H1 (cell line): ENCODE data around the gene ZNF77. TPM values are rescaled to one million over a fixed set of nuclear protein-coding genes. Genes with fewer than 3 reads are reported as not detected.
A peak's percentile ranks its signal among the peaks of the same experiment; 100 is the strongest.

ENCODE experiments used
- ASH2L ChIP-seq: fragments of 200-600, 300-600 bp; sonication (generic); IDR thresholded peaks from one replicate; pipeline ENCODE4 v1.7.1; 2017; ENCODE audit warnings: low read length
- ATF3 ChIP-seq: IDR thresholded peaks from 2 replicates; pipeline ENCODE4 v1.6.1; 2011; ENCODE audit warnings: low read depth, mild to moderate bottlenecking, low read length; ENCODE audit not compliant: insufficient read depth
- CEBPB ChIP-seq: IDR thresholded peaks from 2 replicates; pipeline ENCODE4 v1.6.1; 2012; ENCODE audit warnings: low read depth, low read length
- CHD2 ChIP-seq: IDR thresholded peaks from 2 replicates; pipeline ENCODE4 v1.6.1; 2012; ENCODE audit warnings: low read length, improper control_type of control experiment
- CREB1 ChIP-seq: IDR thresholded peaks from 2 replicates; pipeline ENCODE4 v1.6.1; 2012; ENCODE audit warnings: inconsistent platforms
- CTBP2 ChIP-seq: IDR thresholded peaks from 2 replicates; pipeline ENCODE4 v1.7.0; 2011; ENCODE audit warnings: borderline replicate concordance, mild to moderate bottlenecking, moderate library complexity, mixed read lengths, low read length; ENCODE audit not compliant: insufficient read depth, insufficient read length
- EZH2 ChIP-seq: fragments of 200-600 bp; sonication (generic); IDR thresholded peaks from 2 replicates; pipeline ENCODE4 v1.7.1; 2012; ENCODE audit warnings: low read depth, mild to moderate bottlenecking, moderate library complexity, low read length, inconsistent platforms; ENCODE audit not compliant: severe bottlenecking
- HDAC6 ChIP-seq: IDR thresholded peaks from one replicate; pipeline ENCODE4 v1.7.1; 2012; ENCODE audit warnings: low read depth, mild to moderate bottlenecking, inconsistent platforms, low read length, moderate library complexity
- KDM4A ChIP-seq: IDR thresholded peaks from one replicate; pipeline ENCODE4 v1.7.1; 2012; ENCODE audit warnings: low read depth, mild to moderate bottlenecking, moderate library complexity, low read length, inconsistent platforms; ENCODE audit not compliant: severe bottlenecking
- MAX ChIP-seq: IDR thresholded peaks from 2 replicates; pipeline ENCODE4 v1.6.1; 2012; ENCODE audit warnings: inconsistent platforms
- POLR2AphosphoS5 ChIP-seq: IDR thresholded peaks from 2 replicates; pipeline ENCODE4 v1.6.1; 2011; ENCODE audit warnings: low read depth, low read length
- RBBP5 ChIP-seq: IDR thresholded peaks from 2 replicates; pipeline ENCODE4 v1.7.1; 2012; ENCODE audit warnings: low read depth, mild to moderate bottlenecking, inconsistent platforms, low read length, moderate library complexity, borderline replicate concordance
- RNF2 ChIP-seq: fragments of 200-900, 300-1000 bp; sonication (generic); IDR thresholded peaks from 2 replicates; pipeline ENCODE4 v1.7.1; 2016; ENCODE audit warnings: borderline replicate concordance, low read depth, mild to moderate bottlenecking, antibody characterized with exemption, low read length; ENCODE audit not compliant: poor library complexity, severe bottlenecking; ENCODE audit errors: missing control alignments
- SIRT6 ChIP-seq: IDR thresholded peaks from one replicate; pipeline ENCODE4 v1.7.1; 2012; ENCODE audit warnings: low read length, inconsistent platforms
- SP1 ChIP-seq: IDR thresholded peaks from 2 replicates; pipeline ENCODE4 v1.6.1; 2011; ENCODE audit warnings: low read depth, low read length
- SP2 ChIP-seq: IDR thresholded peaks from 2 replicates; pipeline ENCODE4 v1.6.1; 2012; ENCODE audit warnings: mild to moderate bottlenecking, low read length, inconsistent platforms
- SP4 ChIP-seq: IDR thresholded peaks from 2 replicates; pipeline ENCODE4 v1.6.1; 2012; ENCODE audit warnings: low read length, inconsistent platforms
- TAF7 ChIP-seq: optimal IDR thresholded peaks from 2 replicates; pipeline ENCODE3; 2011; ENCODE audit warnings: low read depth, mild to moderate bottlenecking, inconsistent platforms, low read length, moderate library complexity, borderline replicate concordance
- TCF12 ChIP-seq: IDR thresholded peaks from 2 replicates; pipeline ENCODE4 v1.6.1; 2011; ENCODE audit warnings: low read depth, mild to moderate bottlenecking, low read length
- USF2 ChIP-seq: IDR thresholded peaks from 2 replicates; pipeline ENCODE4 v1.6.1; 2011; ENCODE audit warnings: low read length, improper control_type of control experiment
- polyA plus RNA-seq, 7 experiments: library from polyadenylated mRNA; depleted of rRNA in 3 of 7; stranded (reverse) in 5 of 7; unstranded in 2 of 7; fragments of >200 nt in 5 of 7; fragments of 200-250 nt in 2 of 7; gene quantifications; 1 replicate in 5 of 7; 2 replicates in 1 of 7; 4 replicates in 1 of 7; pipeline versions ENCODE4 v1.2.1 to v1.2.3, GENCODE V29; 2011 to 2013; ENCODE audit warnings: missing spikeins in 2 of 7, mixed read lengths in 2 of 7
- total RNA-seq: library from RNA; stranded (reverse); fragmentation: NEBNext Ultra II Directional; extraction: Animal tissue kit (Norgen Biotek cat#: 25700); gene quantifications from 2 replicates; pipeline ENCODE4 v1.2.1, GENCODE V29; 2021

Gene ZNF77
- total and polyA plus RNA-seq, 2 of the 8 experiments (the other 6 are each of a cell fraction or from before 2014, with no cell fraction given): 2.9 to 4.7 TPM

GRCh38 chr19:2986951-2987524, 42.3 kb upstream of the ZNF77 start (continued):
- no peak for TF ChIP-seq MAX
- TF ChIP-seq RBBP5: peak; percentile 77; the same call in 1 of the 2 replicates
- TF ChIP-seq CREB1: no peak
- TF ChIP-seq CEBPB: no peak
- no peak for TF ChIP-seq SP1
- no peak for TF ChIP-seq CHD2
- TF ChIP-seq SP4: no peak
- TF ChIP-seq SP2: no peak
- TF ChIP-seq KDM4A: peak; percentile 29
- no peak for TF ChIP-seq TAF7
- TF ChIP-seq ATF3: no peak
- no peak for TF ChIP-seq USF2
- TF ChIP-seq CTBP2: no peak
- peak; percentile 49 for TF ChIP-seq ASH2L
- TF ChIP-seq HDAC6: no peak
- no peak for TF ChIP-seq TCF12
- no peak for TF ChIP-seq RNF2
- TF ChIP-seq EZH2: no peak
- no peak for TF ChIP-seq SIRT6
- TF ChIP-seq POLR2AphosphoS5: no peak
